Keratinocyte (primary cell): Measurements from ENCODE around the gene ABITRAM. TPM values are rescaled to one million over a fixed set of nuclear protein-coding genes. Genes with fewer than 3 reads are reported as not detected.

Experiments
- DNase-seq: peaks from one replicate; pipeline ENCODE4 v3.0.0-alpha.2; 2011; ENCODE audit warnings: low read depth, missing footprints, low spot score
- FAIRE-seq: peaks from 2 replicates; lab custom pipeline; 2011; peaks lifted over from hg19 to GRCh38; lab: Jason Lieb, UNC
- H2AFZ ChIP-seq: 2 replicates; pipeline ENCODE4 v1.6.0; 2012; ENCODE audit warnings: low read length, control low read depth, inconsistent platforms; ENCODE audit not compliant: control insufficient read depth
- H3K27ac ChIP-seq: 2 replicates; pipeline ENCODE4 v1.5.1; 2011; ENCODE audit warnings: low read length; ENCODE audit not compliant: control insufficient read depth, insufficient read depth
- H3K27me3 ChIP-seq: 3 replicates; pipeline ENCODE4 v1.6.0; 2011; ENCODE audit warnings: low read length; ENCODE audit not compliant: control insufficient read depth, insufficient read depth; ENCODE audit errors: extremely low read depth
- H3K36me3 ChIP-seq, 2 experiments: 2 replicates in 1 of 2; 3 replicates in 1 of 2; pipeline ENCODE4 v1.5.1; 2011; ENCODE audit warnings: low read length in 2 of 2, mild to moderate bottlenecking in 1 of 2; ENCODE audit not compliant: control insufficient read depth in 2 of 2, insufficient read depth in 2 of 2; ENCODE audit errors: extremely low read depth in 1 of 2
- H3K4me1 ChIP-seq: 3 replicates; pipeline ENCODE4 v1.5.1; 2011; ENCODE audit warnings: low read length; ENCODE audit not compliant: control insufficient read depth, insufficient read depth; ENCODE audit errors: extremely low read depth
- H3K4me2 ChIP-seq: 3 replicates; pipeline ENCODE4 v1.6.0; 2011; ENCODE audit warnings: low read depth, low read length; ENCODE audit not compliant: control insufficient read depth, insufficient read depth; ENCODE audit errors: extremely low read depth
- H3K4me3 ChIP-seq, 3 experiments: fragments of 200-600 bp in 1 of 3; sonication (generic) in 1 of 3; 2 replicates in 2 of 3; 3 replicates in 1 of 3; pipeline ENCODE4 v1.5.1; 2011 to 2016; ENCODE audit warnings: low read length in 3 of 3, mild to moderate bottlenecking in 3 of 3, control low read depth in 2 of 3, inconsistent platforms in 1 of 3, low read depth in 1 of 3, mixed read lengths in 1 of 3, mixed run types in 1 of 3, moderate library complexity in 1 of 3; ENCODE audit not compliant: control insufficient read depth in 2 of 3, insufficient read depth in 2 of 3; ENCODE audit errors: extremely low read depth in 1 of 3
- H3K79me2 ChIP-seq: 2 replicates; pipeline ENCODE4 v1.6.0; 2012; ENCODE audit warnings: low read length; ENCODE audit not compliant: control insufficient read depth, insufficient read depth
- H3K9ac ChIP-seq: 3 replicates; pipeline ENCODE4 v1.6.0; 2011; ENCODE audit warnings: low read length; ENCODE audit not compliant: control insufficient read depth, insufficient read depth; ENCODE audit errors: extremely low read depth
- H3K9me1 ChIP-seq: 3 replicates; pipeline ENCODE4 v1.6.0; 2011; ENCODE audit warnings: low read length; ENCODE audit not compliant: control insufficient read depth, insufficient read depth; ENCODE audit errors: extremely low read depth
- H3K9me3 ChIP-seq: 2 replicates; pipeline ENCODE4 v1.5.1; 2012; ENCODE audit warnings: low read depth, low read length; ENCODE audit not compliant: control insufficient read depth
- H4K20me1 ChIP-seq: 3 replicates; pipeline ENCODE4 v1.6.0; 2011; ENCODE audit warnings: low read length; ENCODE audit not compliant: control insufficient read depth, insufficient read depth; ENCODE audit errors: extremely low read depth
- EZH2 ChIP-seq: IDR thresholded peaks from one replicate; pipeline ENCODE4 v1.6.1; 2012; ENCODE audit warnings: inconsistent platforms, mild to moderate bottlenecking, low read length, moderate library complexity
- dilution Hi-C: fragments of 300-500 bp; cut with MboI; formaldehyde crosslinking; loops from one replicate; pipeline ENCODE4 v1.7.0; 2020; ENCODE audit warnings: low sequenced_read_pairs; ENCODE audit not compliant: extremely low pct_ligation_motif_present
- polyA plus RNA-seq, 5 experiments: library from polyadenylated mRNA; depleted of rRNA in 3 of 5; stranded (reverse) in 3 of 5; stranded (forward) in 1 of 5; unstranded in 1 of 5; fragments of >200 nt; gene quantifications; 1 replicate in 1 of 5; 2 replicates in 3 of 5; 3 replicates in 1 of 5; pipeline versions ENCODE4 v1.2.1 to v1.2.3, GENCODE V29; 2011 to 2012; ENCODE audit warnings: missing spikeins in 2 of 5, low read depth in 1 of 5, low replicate concordance in 1 of 5
- TF ChIP-seq, protein P1 (sequence below), 3 experiments: IDR thresholded peaks in 1 of 3; conservative IDR thresholded peaks in 1 of 3; optimal IDR thresholded peaks in 1 of 3; 2 replicates in 2 of 3; 3 replicates in 1 of 3; pipeline versions ENCODE3 to v1.5.1; 2011; ENCODE audit warnings: low read length in 3 of 3, mild to moderate bottlenecking in 3 of 3, moderate library complexity in 2 of 3, control low read depth in 1 of 3, inconsistent platforms in 1 of 3; ENCODE audit not compliant: insufficient read depth in 2 of 3; ENCODE audit errors: extremely low read depth in 1 of 3

Gene ABITRAM
- polyA plus RNA-seq, 1 donor (not counting 4 experiments of a cell fraction or from before 2014, with no cell fraction given), result 30.5 TPM

DNA sequence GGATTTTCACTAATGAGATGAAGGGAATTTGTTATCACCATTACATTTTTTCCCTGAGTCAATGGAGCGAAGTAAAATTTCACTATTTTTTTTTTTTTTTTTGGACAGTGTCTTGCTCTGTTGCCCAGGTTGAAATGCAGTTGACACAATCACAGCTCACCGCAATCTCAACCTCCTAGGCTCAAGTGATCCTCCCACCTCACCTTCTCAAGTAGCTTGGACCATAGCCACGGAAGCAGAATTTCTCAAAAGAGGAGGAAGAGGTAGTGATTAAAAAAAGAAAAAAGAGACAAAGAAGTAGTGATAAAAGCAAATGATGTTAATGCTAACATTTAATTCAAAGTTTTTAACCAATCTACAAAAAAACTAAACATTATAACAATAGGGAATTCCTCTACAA lies 30.0 kb upstream of the ABITRAM start:
- TF ChIP-seq EZH2, result no peak
- TF ChIP-seq, protein P1, sequence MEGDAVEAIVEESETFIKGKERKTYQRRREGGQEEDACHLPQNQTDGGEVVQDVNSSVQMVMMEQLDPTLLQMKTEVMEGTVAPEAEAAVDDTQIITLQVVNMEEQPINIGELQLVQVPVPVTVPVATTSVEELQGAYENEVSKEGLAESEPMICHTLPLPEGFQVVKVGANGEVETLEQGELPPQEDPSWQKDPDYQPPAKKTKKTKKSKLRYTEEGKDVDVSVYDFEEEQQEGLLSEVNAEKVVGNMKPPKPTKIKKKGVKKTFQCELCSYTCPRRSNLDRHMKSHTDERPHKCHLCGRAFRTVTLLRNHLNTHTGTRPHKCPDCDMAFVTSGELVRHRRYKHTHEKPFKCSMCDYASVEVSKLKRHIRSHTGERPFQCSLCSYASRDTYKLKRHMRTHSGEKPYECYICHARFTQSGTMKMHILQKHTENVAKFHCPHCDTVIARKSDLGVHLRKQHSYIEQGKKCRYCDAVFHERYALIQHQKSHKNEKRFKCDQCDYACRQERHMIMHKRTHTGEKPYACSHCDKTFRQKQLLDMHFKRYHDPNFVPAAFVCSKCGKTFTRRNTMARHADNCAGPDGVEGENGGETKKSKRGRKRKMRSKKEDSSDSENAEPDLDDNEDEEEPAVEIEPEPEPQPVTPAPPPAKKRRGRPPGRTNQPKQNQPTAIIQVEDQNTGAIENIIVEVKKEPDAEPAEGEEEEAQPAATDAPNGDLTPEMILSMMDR (optimal IDR thresholded peaks at IDR 0.05 in 1 of 3, IDR thresholded peaks at IDR 0.05 in 1 of 3, conservative IDR thresholded peaks at IDR 0.05 in 1 of 3; ENCODE audit: extremely low read depth in 1 of 3, insufficient read depth in 2 of 3, low read length in 3 of 3), result no peak
- Histone ChIP-seq H3K9ac (no peak overlapping the region), H3K27ac (no peak overlapping the region), H3K36me3 (peaks cover 26 to 37% of the 10 kb centered on the region in 2 experiments), H3K27me3 (no peaks in the 10 kb centered on the region), H2AFZ (no peak overlapping the region), H3K9me1 (no peaks in the 10 kb centered on the region), H3K9me3 (no peaks in the 10 kb centered on the region), H3K4me3 (no peak overlapping the region), H3K79me2 (no peaks in the 10 kb centered on the region), H3K4me2 (no peak overlapping the region), H4K20me1 (no peaks in the 10 kb centered on the region), H3K4me1 (no peaks in the 10 kb centered on the region)
- no peak for FAIRE-seq
- no peak for DNase-seq
- dilution Hi-C loops, result no loop called here

DNA sequence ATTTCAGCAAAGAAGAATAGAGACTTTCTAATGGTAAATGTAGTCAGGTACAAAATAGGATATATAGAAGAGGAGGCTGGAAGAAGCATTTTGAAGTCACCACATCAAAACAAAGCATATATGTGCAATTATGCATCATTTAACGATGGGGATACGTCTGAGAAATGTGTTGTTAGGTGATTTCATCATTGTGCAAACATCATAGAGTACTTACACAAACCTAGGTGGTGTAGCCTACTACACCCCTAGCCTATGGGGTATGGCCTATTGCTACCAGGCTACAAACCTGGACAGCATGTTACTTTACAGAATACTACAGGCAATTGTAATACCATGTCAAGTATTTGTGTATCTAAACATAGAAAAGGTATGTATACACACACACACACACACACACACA lies 28.7 kb upstream of the ABITRAM start:
- TF ChIP-seq, protein P1 (optimal IDR thresholded peaks at IDR 0.05 in 1 of 3, IDR thresholded peaks at IDR 0.05 in 1 of 3, conservative IDR thresholded peaks at IDR 0.05 in 1 of 3; ENCODE audit: extremely low read depth in 1 of 3, insufficient read depth in 2 of 3, low read length in 3 of 3), result no peak
- TF ChIP-seq EZH2, result no peak
- Histone ChIP-seq H3K4me2 (no peak overlapping the region), H2AFZ (no peak overlapping the region), H3K36me3 (peaks cover 28 to 39% of the 10 kb centered on the region in 2 experiments), H3K79me2 (no peaks in the 10 kb centered on the region), H3K9ac (no peak overlapping the region), H3K27ac (no peak overlapping the region), H4K20me1 (no peaks in the 10 kb centered on the region), H3K4me3 (no peak overlapping the region), H3K4me1 (no peaks in the 10 kb centered on the region), H3K9me3 (no peaks in the 10 kb centered on the region), H3K9me1 (no peaks in the 10 kb centered on the region), H3K27me3 (no peaks in the 10 kb centered on the region)
- dilution Hi-C loops, result no loop called here
- FAIRE-seq, result no peak
- DNase-seq, result no peak
